NB4 (cell line): Measurements from ENCODE around the gene SDHB.

Experiments
- CTCF ChIP-seq: IDR thresholded peaks from one replicate; pipeline ENCODE4 v1.5.1; 2012; ENCODE audit warnings: low read depth, low read length
- MYC ChIP-seq: IDR thresholded peaks from 2 replicates; pipeline ENCODE4 v1.6.1; 2011; ENCODE audit warnings: low read depth, low read length
- POLR2A ChIP-seq: IDR thresholded peaks from 2 replicates; pipeline ENCODE4 v1.6.1; 2011; ENCODE audit warnings: mild to moderate bottlenecking; ENCODE audit not compliant: insufficient read length; ENCODE audit errors: extremely low read depth

- TF ChIP-seq CTCF (no peak), POLR2A (no peak), MYC (no peak)
Observed at GRCh38 chr1:16975838-16976237, 78.0 kb downstream of the SDHB start.
